HG02973 (cell line): ENCODE results near the gene MLX.
"Not testable (repeated sequence)": the region's sequence is repeated elsewhere in the genome, so short reads cannot be mapped to it uniquely, and the experiment has no call there.

Experiments
- ATAC-seq: cut with Tn5 transposase; IDR thresholded peaks from one replicate; pipeline ENCODE4 v1.9.1; 2021; ENCODE audit warnings: moderate library complexity; ENCODE audit not compliant: unreplicated experiment

The MLX gene

DNA sequence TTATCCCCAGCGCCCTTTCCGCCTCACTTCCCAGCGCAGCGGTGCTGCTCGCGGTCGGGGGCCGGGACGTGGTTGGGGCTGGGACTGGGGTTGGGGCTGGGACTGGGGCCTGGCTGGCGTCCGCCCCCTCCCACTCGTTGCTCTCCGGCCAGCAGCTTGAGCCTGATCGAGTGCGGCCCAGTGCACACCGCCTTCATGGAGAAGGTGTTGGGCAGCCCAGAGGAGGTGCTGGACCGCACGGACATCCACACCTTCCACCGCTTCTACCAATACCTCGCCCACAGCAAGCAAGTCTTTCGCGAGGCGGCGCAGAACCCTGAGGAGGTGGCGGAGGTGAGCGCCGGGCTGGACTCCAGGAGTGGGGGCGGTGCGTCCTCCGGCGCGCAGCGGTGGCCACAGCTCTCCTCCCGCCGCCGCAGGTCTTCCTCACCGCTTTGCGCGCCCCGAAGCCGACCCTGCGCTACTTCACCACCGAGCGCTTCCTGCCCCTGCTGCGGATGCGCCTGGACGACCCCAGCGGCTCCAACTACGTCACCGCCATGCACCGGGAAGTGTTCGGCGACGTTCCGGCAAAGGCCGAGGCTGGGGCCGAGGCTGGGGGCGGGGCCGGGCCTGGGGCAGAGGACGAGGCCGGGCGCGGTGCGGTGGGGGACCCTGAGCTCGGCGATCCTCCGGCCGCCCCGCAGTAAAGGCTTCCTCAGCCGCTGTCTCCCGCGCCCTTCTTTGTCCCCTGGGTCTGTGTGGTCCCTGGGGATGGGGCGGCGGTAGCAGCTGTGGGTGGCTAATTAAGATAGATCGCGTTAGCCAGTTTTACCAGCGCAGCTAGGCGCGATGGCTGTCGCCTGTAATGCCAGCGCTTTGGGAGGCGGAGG lies 12.4 kb upstream of the MLX start:
- ATAC-seq: peak; percentile 81

DNA sequence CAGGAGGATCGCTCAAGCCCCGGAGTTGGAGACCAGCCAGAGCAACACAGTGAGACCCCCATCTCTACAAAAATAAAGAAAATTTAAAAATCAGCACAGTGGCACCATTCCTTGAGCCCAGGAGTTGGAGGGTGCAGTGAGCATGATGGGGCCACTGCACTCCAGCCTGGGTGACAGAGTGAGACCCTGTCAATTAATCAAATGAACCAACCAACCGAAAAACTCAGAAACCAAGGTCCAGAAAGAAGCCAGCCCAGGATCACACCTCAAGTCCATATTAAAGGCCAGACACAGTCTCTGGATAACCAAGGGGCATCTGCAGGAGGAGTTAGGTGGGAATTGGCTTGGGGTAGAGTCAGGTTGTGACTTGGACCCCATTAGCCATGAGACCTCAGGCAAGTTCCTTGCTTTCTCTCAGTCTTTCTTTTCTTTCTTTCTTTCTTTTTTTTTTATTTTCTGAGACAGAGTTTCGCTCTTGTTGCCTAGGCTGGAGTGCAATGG lies 11.7 kb upstream of the MLX start:
- no peak for ATAC-seq

DNA sequence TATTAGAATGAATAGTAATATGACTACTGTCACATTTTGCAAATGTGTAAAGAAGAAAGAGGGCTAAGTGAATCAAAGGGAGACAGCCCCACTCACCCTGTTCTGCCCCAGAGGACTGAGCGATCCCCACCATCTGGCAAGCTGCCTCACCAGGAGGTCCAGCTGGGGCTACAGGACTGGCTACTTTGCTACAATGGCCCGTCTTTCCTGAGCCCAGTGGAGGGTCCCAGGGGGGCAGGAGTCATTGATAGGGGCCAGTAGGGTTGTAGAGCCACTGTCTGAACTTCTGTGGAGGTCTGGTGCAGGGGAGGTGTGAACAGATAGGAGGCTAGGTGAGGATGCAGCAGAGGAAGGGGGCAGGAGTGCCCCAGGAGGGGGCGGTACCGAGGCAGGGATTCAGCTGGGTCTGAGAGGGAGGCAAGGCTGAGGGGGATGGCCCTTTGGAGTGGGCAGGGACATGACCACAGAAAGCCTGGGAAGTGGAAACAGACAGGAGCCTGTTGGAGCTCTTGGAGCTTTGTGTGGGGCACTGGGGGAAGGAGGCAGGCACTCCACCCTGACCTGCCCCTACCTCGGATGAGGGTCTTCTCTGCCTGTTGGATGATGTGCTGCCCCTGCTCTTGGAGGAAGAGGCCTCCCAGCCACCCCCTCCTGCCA lies 10.8 kb upstream of the MLX start:
- not testable (repeated sequence) for ATAC-seq

DNA sequence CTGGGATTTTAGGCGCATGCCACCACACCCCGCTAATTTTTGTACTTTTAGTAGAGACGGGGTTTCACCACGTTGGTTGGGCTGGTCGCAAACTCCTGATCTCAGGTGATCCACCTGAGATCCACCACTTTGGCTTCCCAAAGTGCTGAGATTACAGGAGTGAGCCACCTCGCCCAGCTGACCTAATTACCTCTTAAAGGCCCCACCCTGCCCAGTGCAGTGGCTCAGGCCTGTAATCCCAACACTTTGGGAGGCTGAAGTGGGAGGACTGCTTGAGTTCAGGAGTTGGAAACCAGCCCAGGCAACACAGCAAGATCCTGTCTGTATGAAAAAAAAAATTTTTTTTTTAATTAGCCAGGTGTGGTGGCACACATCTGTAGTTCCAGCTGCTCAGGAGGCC lies 7.8 kb upstream of the MLX start:
- ATAC-seq: no peak

DNA sequence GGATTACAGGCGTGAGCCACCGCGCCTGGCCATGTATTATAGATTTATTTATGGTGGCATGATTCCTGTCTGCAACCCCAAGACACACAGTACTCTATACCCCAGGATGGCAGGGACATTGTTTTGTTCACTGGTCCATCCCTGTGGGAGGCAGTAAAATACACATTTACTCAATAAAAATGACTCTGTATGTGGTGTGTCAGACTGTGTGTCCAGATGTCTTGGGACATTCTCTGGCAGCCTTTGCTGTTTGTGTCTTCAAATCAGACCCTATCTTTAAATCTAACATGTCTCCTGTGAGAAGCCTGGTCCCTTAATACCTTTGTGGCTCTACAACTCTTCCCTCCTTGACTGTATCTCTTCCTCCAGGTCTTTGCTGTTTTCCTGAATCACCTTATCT lies 6.7 kb upstream of the MLX start:
- no peak for ATAC-seq

DNA sequence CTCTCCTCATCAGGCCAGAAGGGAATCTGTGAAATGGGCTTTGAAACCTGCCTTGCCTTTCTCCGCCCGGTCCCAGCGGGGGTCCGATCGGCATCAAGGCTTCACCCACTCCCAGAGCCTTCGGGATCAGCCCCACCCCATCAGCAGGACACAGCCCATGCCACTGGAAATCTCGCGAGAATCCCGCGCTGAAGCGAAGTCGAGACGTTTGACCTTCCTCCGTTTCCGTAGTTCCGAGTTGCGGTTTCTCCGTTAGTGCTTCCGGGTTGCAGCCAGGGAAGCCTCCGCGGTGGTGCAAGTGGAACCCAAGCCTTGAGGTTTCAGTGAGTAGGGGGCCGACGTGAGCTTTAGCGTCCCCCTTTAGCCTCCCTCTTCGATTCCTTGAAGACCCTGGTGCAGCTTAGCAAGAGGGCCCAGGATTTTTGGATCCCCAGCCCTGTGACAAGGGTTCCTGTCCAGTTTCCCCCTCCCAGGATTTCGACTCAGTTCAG lies 5.0 kb upstream of the MLX start, which contains the start of gene COASY:
Gene COASY, plus strand, starts transcription at position 252 of the 491 bp plus-strand sequence. CDS start 475 bp downstream, outside the sequence.
- ATAC-seq: no peak

DNA sequence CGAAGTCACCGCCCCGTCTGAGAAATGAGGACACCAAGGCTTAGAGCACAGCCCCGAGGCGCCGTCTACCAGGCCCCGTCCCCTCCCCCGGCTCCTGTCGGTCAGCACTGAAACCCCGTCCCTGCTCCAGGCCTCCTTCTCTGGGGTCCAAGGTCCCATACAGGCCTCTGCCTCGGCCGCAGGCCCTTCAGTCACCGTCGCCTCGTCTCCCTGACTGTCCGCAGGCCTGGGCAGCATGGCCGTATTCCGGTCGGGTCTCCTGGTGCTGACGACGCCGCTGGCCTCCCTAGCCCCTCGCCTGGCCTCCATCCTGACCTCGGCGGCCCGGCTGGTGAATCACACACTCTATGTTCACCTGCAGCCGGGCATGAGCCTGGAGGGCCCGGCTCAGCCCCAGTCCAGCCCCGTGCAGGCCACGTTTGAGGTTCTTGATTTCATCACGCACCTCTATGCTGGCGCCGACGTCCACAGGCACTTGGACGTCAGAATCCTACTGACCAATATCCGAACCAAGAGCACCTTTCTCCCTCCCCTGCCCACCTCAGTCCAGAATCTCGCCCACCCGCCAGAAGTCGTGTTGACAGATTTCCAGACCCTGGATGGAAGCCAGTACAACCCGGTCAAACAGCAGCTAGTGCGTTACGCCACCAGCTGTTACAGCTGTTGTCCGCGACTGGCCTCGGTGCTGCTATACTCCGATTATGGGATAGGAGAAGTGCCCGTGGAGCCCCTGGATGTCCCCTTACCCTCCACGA lies 4.3 kb upstream of the MLX start:
- no peak for ATAC-seq

DNA sequence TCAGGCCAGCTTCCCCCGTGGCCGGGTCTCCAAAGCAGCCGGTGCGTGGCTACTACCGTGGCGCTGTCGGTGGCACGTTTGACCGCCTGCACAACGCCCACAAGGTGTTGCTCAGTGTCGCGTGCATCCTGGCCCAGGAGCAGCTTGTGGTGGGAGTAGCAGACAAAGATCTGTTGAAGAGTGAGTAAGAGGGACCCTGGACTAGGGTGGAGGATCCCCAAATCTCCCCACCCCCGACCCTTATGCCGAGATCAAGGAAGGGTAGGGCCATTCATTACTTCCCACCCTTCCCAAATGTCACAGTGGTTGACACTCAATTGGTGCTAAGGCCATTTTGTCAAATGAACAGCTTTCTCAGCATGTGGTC lies 3.8 kb upstream of the MLX start:
- ATAC-seq: no peak

DNA sequence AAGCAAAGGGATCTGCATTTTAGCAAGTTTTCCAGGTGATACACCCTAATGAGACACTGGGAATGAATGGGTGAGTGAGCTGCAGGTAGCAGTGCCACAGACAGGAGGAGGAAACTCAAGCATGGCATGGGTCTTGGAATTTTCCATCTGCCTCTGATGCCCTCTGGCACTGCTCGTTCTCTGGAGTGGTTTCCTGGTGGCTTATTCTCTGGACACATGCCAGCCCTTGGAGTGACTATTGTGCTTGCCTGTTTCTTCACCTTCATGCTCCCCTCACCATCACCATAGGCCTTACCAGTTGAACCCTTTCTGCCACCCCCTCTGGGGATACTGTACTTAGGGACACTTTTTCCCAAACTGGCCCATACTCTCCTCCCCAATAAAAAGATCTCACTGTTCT lies 3.4 kb upstream of the MLX start:
- ATAC-seq: no peak

DNA sequence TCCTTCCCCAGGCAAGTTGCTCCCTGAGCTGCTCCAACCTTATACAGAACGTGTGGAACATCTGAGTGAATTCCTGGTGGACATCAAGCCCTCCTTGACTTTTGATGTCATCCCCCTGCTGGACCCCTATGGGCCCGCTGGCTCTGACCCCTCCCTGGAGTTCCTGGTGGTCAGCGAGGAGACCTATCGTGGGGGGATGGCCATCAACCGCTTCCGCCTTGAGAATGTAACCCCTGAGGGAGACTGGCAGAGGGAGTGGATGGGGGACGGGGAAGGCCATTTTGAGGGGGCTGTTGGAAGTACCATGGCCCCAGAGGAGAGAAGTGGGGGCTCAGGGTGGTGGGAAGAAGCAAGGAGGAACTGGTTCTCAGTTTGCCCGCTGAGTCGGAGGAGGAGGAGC lies 3.0 kb upstream of the MLX start:
- no peak for ATAC-seq

DNA sequence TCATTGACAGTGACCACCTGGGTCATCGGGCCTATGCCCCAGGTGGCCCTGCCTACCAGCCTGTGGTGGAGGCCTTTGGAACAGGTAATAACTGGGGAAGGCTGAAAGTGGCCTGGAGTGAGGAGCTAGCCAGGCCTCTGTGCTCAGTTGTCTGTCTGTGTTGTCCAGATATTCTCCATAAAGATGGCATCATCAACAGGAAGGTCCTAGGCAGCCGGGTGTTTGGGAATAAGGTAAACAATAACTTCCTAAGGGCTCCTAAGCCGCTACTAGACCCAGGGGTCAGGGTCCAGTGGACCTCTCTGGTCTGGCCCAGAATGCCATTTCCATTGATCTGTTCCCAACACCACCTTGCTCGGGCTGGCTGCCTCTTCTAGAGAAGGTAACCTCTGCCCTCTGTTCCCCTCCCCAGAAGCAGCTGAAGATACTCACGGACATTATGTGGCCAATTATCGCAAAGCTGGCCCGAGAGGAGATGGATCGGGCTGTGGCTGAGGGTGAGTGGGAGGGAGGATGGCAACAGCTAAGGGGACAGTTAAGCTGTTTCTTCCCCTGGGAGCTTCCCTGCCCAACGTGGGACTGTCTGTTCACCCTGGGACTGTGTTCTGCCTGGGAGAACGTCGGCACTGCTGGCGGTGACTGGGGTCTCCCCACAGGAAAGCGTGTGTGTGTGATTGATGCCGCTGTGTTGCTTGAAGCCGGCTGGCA lies 1.9 kb upstream of the MLX start:
- no peak for ATAC-seq

DNA sequence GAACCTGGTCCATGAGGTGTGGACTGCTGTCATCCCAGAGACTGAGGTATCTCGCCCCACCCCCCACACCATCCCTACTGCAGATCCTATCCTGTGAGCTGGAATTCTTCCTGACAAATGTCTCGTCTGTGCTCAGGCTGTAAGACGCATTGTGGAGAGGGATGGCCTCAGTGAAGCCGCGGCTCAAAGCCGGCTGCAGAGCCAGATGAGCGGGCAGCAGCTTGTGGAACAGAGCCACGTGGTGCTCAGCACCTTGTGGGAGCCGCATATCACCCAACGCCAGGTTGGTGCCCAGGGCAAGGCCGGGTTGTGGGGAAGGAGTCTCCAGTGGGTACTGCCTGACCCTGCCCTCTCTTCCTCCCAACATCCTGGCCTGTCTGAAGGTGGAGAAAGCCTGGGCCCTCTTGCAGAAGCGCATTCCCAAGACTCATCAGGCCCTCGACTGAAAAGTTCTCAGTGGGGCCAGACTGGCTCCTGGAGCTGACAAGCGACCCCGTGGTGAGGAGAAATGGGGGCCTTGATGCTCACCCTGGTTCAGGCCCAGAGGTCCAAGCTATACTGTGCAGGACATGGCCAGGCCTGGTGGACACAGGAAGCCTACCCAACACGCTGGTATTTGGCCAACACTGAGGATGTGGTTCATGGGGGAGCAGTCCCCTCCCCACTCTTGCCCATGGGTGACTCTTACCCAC lies 1.2 kb upstream of the MLX start:
- ATAC-seq: no peak

DNA sequence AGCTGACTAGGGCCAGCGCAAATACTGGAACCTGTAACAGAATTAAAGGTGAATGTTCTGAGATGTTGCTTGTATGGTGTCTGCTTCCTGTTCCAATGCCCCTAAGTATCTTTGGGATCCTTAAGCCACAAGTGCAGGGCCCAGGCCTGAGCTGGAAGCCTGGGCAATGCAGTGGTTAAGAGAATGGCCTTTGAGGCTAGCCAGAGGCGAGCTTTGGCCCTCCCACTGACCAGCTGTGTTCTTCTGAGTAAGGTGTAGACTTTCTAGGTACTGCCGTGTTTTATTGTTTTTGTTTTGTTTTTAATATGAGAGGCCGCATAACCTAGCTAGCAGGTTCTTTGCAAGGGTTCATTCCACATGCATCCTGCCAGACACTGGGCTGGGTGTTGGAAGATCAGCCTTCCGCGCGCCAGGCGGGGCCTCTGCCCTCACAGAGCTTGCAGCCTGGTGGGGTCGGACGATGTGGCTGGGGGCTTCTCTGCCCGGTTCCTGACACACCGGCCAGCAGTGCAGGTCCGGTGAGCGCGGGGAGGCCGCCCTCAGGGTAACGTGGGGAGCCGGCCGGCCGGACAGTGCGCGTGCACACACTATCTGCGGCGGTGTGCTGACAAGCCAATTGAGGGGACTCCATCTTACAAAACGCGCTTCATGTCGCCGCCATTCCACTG lies 551 bp upstream of the MLX start:
- ATAC-seq: peak; percentile 15

DNA sequence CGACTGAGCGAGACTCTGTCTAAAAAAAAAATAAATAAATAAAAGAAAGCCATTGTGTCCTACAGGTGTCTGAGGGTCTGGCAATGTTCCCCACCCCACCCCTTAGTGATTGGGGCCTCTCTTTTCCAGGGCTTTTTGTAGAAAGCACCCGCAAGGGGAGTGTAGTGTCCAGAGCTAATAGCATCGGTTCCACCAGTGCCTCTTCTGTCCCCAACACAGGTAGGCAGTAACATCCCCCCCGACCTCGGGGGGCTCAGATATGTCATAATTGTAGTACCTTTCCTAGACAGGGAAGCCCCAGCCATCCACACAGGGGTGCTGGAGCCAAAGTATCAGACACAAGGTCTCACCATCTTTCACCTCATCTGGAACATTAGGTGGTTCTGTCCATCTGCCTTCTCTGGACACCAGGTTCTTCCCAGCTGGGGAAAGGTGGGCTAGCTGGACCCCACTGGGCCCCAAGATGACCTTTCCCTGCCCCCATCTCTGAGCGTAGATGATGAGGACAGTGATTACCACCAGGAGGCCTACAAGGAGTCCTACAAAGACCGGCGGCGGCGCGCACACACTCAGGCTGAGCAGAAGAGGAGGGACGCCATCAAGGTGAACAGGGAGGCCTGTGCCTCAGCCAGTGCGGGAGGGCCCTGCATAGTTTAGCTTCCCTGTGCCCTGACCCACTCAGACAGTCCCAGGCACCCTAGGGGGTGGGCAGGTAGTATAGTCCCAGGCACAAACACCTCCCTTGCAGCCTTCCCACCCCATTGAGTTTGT lies 1.6 kb downstream of the MLX start:
- no peak for ATAC-seq

DNA sequence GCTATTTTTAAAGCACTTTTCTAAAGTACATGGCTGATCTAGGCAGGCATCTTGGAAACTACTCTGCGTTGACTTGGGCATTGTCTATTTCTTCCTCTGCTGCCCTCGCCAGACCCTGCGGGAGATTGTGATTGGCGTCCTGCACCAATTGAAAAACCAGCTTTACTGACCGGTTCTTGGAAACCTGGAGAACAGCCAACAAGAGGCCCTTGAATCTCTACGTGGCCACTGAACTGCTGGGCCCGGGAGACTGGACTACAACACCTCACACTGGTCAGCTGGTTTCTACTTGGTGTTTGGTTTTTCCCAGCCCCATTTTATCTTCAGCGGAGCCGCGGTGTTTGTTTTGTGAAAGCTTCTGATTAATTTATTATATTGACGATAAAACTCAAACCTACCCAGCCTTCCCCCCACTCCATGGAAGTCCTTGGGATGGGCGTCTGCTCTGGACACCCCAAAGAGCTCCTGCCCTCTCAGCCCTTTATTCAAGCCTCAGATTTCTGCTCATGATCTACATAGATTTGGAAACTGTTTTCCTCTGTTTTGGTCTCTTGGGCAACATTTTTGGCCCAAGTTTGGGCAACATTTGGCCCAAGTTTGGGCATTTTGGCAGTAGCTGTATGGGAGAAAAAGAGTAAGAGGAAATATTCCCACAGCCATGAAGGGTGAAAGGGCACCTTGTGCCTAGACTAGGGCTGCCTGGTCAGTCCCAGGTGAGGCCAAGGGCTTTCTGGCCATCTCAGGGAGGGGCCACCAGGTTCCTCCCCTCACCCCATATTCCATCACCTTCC lies 4.7 kb downstream of the MLX start:
- ATAC-seq: no peak

DNA sequence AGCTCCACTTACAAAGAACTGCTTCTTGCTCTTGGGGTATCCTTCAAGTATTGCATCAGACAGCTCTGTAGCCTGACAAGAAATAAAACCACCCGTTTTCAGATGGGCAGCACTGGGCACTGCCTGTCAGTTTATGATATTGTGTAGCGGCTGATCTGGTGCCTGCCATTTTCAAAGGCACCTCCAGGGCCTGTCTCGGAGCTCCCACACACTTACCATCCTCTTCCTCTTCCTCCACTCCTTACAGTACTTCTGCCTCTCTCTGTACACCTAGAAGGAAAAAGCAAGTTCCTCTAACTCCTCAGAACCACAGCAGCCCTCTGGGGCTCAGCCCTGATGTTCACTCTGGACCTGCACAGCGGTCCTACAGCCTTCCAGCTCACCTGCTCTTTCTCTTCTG lies 6.2 kb downstream of the MLX start:
- no peak for ATAC-seq

DNA sequence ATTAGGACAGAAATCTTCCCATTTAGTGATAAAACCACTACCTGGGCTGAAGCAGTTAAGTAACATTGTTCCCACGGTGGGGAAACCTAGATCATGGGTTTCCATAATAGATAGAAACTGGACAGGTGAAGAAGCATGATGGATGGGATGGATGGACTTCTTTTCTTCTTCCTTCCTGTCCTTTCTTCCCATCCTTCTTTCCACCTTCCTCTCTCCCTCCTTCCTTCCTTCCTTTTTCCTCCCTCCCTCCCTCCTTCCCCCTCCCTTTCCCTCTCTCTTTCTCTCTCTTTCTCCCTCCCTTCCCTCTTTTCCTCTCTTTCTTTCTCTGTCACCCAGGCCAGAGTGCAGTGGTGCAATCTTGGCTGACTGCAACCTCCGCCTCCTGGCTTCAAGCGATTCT lies 7.6 kb downstream of the MLX start:
- no peak for ATAC-seq

DNA sequence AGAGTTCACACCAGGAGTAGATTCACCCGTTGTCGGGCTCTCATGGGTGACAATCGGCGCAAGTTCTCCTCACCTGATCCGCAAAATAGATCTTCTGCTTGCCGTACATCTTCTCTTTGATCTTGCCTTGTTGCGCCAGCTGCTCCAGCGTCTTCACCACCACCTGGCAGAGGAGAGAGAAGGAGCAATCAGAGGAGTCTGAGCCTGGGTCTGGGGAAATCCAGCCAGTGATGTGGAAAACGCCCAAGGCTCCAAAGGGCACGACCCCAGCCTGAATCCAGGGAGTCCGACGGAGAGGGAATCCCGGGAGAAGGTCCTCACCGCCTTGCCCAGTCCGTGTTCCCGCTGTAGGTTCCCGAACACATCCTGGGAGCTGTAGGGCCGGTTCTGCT lies 10.2 kb downstream of the MLX start:
- ATAC-seq: no peak
